Measurements from ENCODE around the gene CXCL13. TPM values are rescaled to one million over a fixed set of nuclear protein-coding genes. Genes with fewer than 3 reads are reported as not detected.
"Not testable (repeated sequence)": the region's sequence is repeated elsewhere in the genome, so short reads cannot be mapped to it uniquely, and the experiment has no call there.

Gene CXCL13, protein sequence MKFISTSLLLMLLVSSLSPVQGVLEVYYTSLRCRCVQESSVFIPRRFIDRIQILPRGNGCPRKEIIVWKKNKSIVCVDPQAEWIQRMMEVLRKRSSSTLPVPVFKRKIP
- under 1 TPM in 2 of 3 donors, not detected in 1; 0.34 to 0.58 TPM for total RNA-seq
- long read RNA-seq, donor 1: 0 reads
- long read RNA-seq, donor 2: 0 reads

DNA sequence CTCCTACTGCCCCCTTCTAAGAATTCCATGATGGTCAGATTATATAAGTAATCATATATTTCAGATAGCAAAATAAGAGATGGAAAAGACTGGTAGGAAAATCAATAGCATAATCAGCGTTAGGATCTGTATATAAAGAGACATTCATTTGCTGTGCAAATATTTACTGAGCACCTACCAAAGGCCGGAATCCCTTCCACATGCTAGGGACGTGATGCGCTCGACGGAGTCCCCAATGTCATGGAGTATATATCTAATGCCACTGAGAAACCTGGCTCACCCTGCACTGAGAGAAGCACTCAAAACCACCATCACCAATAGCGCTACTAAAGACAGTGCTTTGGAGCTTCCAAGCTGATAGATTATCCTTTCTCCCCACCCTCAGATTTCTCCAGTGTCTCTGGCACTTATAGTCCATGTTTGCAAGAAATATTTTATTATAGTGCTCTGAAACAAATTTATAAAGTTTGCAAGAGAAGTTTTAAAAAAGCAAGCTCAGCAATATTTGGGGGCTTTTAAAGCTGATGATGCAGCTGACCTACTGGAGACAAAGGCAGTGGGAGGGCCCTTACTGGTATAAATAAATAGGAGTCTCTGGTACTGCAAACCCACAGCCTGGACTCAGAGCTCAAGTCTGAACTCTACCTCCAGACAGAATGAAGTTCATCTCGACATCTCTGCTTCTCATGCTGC is at the start of gene CXCL13:
Gene CXCL13, plus strand, starts transcription at position 611 of the 693 bp plus-strand sequence. Its CDS starts 46 bp downstream, at position 657.
- intact Hi-C loops (cut with DNase I, micrococcal nuclease): loop anchor here in 1 of 2 donors (10.0 kb wide), 1 partner anchor 221 kb away; no protein-coding TSS in a partner anchor
- no peak for ATAC-seq

DNA sequence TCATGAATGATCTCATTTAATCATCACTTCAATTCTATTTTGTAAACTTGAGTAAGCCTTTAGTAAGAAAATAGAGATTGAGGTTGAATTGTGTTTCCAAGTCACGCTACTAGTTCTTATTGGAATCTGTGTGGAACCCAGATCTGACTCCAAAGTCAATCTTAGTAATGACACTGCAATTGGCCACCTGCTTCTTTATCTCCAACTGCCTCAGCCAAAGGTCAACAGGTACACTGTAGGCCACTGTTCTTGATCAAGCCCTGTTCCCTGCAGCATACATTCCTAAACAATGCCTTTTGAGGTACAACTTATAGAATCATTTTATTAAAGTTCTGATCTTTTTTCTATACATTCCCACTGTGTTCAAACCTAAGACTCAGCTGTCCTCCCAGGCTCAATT is 45.5 kb upstream of the CXCL13 start:
- DNase-seq: peak in 1 of 3 donors; percentile 12
- no peaks in the 10 kb centered on the region for H3K36me3 ChIP-seq (ENCODE audit: low read depth)
- ATAC-seq: peak; percentile 84
- peaks cover 13% of the 10 kb centered on the region for H3K9me3 ChIP-seq
- intact Hi-C loops (cut with DNase I, micrococcal nuclease): no loop called here
- no peak for TF ChIP-seq CTCF (IDR thresholded peaks at IDR 0.05)
- H3K4me1 ChIP-seq (ENCODE audit: low read depth): peaks cover 8% of the 10 kb centered on the region
- H3K4me3 ChIP-seq: no peak overlapping the region

More for the DNA sequence above, at the start of gene CXCL13:
- DNase-seq: no peak
- no peak for TF ChIP-seq CTCF (IDR thresholded peaks at IDR 0.05)
- Histone ChIP-seq H3K36me3 (ENCODE audit: low read depth) (no peaks in the 10 kb centered on the region), H3K4me3 (no peak within 1 kb of the TSS), H3K9me3 (no peaks in the 10 kb centered on the region), H3K4me1 (ENCODE audit: low read depth) (no peaks in the 10 kb centered on the region)

- ATAC-seq; H3K4me1 ChIP-seq (ENCODE audit: low read depth); H3K4me3 ChIP-seq; H3K36me3 ChIP-seq (ENCODE audit: low read depth); DNase-seq; intact Hi-C loops (cut with DNase I, micrococcal nuclease); H3K9me3 ChIP-seq: not testable (repeated sequence)
Measured at GRCh38 chr4:77561720-77562119, 43.9 kb upstream of the CXCL13 start.

- ATAC-seq (peak; percentile 82), DNase-seq (peak in 1 of 3 donors; percentile 28)
- TF ChIP-seq CTCF (IDR thresholded peaks at IDR 0.05): no peak
- intact Hi-C loops (cut with DNase I, micrococcal nuclease): no loop called here
- Histone ChIP-seq H3K9me3 (peaks cover 4% of the 10 kb centered on the region), H3K4me1 (ENCODE audit: low read depth) (peaks cover 8% of the 10 kb centered on the region), H3K36me3 (ENCODE audit: low read depth) (no peaks in the 10 kb centered on the region), H3K4me3 (no peak overlapping the region)
Measured at GRCh38 chr4:77564231-77564630, 41.4 kb upstream of the CXCL13 start.

DNA sequence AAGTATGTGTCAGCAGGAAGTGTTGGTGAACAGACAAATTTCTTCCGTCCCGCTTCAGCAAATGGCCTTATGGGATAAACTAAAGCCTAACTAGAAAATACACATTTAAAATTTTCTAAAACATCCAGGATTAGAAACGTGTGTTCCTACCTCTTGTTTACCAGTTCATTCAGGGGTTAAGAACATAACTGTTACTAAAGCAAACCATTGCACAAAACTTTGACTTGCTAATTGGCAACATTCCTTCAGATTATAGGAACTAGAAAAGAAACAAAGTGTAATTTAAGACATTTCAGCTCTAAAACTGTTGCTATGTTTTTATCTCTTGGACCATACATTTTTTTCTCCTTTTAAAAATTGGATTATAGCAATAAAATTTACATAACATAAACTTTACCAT is 39.5 kb upstream of the CXCL13 start:
- H3K4me1 ChIP-seq (ENCODE audit: low read depth): peaks cover 4% of the 10 kb centered on the region
- no peak overlapping the region for H3K4me3 ChIP-seq
- no peak for DNase-seq
- ATAC-seq: no peak
- H3K9me3 ChIP-seq: peaks cover 4% of the 10 kb centered on the region
- intact Hi-C loops (cut with DNase I, micrococcal nuclease): no loop called here
- no peak for TF ChIP-seq CTCF (IDR thresholded peaks at IDR 0.05)
- no peaks in the 10 kb centered on the region for H3K36me3 ChIP-seq (ENCODE audit: low read depth)

- Histone ChIP-seq H3K36me3 (ENCODE audit: low read depth) (no peaks in the 10 kb centered on the region), H3K4me3 (no peak overlapping the region), H3K4me1 (ENCODE audit: low read depth) (peaks cover 4% of the 10 kb centered on the region), H3K9me3 (no peaks in the 10 kb centered on the region)
- ATAC-seq (no peak), DNase-seq (no peak)
- no peak for TF ChIP-seq CTCF (IDR thresholded peaks at IDR 0.05)
- intact Hi-C loops (cut with DNase I, micrococcal nuclease): no loop called here
Measured at GRCh38 chr4:77567549-77567948, 38.1 kb upstream of the CXCL13 start.

DNA sequence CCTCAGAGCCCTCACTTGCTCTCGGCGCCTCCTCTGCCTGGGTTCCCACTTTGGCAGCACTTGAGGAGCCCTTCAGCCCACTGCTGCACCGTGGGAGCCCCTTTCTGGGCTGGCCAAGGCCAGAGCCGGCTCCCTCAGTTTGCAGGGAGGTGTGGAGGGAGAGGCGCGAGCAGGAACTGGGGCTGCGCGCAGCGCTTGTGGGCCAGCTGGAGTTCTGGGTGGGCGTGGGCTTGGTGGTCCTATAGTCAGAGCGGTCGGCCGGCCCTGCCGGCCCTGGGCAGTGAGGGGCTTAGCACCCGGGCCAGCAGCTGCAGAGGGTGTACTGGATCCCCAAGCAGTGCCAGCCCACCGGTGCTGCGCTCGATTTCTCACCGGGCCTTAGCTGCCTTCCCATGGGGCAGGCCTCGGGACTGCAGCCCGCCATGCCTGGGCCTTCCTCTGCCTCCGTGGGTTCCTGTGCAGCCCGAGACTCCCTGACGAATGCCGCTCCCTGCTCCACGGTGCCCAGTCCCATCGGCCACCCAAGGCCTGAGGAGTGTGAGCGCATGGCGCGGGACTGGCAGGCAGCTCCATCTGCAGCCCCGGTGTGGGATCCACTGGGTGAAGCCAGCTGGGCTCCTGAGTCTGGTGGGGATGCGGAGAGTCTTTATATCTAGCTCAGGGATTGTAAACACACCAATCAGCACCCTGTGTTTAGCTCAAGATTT is 35.0 kb upstream of the CXCL13 start:
- intact Hi-C loops (cut with DNase I, micrococcal nuclease); H3K4me1 ChIP-seq (ENCODE audit: low read depth); H3K36me3 ChIP-seq (ENCODE audit: low read depth); ATAC-seq; H3K4me3 ChIP-seq; H3K9me3 ChIP-seq: not testable (repeated sequence)
- peak in 1 of 3 donors; percentile 35 for DNase-seq

Data from mucosa of descending colon (tissue), 3 donors.